ENCODE measurements around the gene MACO1.

- TF ChIP-seq EZH2 (IDR thresholded peaks at IDR 0.05) (no peak), POLR2AphosphoS5 (IDR thresholded peaks at IDR 0.05; ENCODE audit: borderline replicate concordance, low read depth, low read length) (no peak), FOXP2 (optimal IDR thresholded peaks at IDR 0.05; ENCODE audit: control extremely low read depth, extremely low read length, insufficient read depth) (no peak)
Observed at GRCh38 chr1:25541425-25541824, 110.7 kb downstream of the MACO1 start.

Measured in SK-N-MC (cell line).